ENCODE measurements around the gene ARL6IP1.
"Not testable (repeated sequence)": the region's sequence is repeated elsewhere in the genome, so short reads cannot be mapped to it uniquely, and the experiment has no call there.

The ARL6IP1 gene

DNA sequence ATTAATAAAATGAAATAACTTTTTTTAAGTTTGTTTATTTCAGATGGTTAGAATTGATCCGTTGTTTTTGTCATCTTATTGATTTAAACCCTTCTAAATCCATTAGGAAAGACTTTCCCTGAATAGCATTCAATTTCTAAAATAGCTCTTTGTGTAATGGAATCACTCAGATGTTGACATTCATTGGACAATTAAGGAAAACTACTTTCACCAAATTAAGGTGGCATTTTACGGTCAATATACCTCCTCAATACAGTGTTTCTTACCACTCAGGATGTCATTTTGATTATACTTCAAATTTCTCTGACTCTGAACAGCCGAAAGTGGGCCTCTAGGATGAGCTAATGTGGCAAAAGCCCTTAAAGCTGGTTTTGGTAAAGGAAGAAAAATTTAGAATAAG, 1.8 kb downstream of the ARL6IP1 start:
- DNase-seq (ENCODE audit: low spot score), result no peak

DNA sequence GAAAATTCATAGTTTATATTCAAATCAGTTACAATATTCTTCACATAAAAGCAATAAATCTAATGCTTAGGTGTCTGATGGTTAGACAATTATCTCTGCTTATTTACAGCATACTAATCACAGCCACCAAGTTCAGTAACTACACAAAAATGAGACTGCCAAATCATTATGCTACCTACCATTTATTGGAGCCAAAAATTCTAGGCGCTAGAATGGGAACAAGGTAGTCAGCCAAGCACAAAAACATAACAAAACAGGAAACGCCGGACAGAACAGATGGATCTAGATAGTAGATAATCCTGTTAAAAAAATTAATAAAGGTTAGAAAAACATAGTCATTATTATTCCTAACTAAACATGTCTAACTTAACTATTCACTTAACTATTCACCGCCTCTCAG, 3.6 kb downstream of the ARL6IP1 start:
- no peak for DNase-seq (ENCODE audit: low spot score)

DNA sequence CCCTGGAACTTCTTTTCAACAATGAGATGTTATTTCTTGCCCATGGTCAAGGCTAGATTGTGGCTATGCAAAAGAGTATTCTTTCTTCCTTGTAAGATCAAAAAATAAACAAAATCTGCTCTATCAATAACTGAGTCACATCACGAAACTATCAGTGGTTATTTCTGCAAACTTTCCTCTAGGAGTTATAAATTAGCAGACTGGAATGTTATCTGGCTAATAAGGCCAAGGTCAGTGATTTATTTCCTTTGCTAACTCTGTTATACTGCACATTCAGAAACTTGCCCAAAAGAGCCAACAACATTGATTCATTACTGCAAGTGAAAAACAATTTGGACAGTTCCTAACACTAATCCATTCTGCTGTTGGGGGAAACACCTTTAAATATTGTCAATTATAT, 5.0 kb downstream of the ARL6IP1 start:
- no peak for DNase-seq (ENCODE audit: low spot score)

DNA sequence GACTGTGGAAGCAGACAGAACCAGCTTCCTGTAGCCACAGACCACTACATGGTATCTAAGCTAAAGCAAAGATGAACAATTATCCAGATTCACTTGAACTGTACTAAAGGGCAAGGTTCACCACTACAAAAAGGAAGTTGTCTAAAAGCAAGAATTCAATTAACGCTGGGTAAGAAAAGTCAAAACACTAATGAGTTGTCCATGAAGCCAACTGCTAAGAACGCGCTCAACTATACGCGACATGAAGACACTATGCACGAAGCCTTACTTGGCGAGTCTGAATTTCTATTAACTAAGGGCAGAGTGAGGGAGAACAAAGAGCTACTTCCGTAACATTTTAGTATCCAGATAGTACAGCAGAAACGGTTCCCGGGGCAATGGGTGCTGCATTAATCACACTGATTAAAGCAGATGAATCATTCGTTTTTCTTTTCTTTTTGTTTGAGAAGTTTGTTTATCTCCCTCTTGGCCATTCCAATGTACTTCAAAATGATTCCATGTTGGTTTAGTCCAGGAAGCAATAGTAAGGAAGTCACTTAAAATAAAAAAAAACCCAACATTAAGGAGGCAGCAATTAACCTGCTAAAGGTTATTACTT, 8.4 kb downstream of the ARL6IP1 start:
- no peak for DNase-seq (ENCODE audit: low spot score)

DNA sequence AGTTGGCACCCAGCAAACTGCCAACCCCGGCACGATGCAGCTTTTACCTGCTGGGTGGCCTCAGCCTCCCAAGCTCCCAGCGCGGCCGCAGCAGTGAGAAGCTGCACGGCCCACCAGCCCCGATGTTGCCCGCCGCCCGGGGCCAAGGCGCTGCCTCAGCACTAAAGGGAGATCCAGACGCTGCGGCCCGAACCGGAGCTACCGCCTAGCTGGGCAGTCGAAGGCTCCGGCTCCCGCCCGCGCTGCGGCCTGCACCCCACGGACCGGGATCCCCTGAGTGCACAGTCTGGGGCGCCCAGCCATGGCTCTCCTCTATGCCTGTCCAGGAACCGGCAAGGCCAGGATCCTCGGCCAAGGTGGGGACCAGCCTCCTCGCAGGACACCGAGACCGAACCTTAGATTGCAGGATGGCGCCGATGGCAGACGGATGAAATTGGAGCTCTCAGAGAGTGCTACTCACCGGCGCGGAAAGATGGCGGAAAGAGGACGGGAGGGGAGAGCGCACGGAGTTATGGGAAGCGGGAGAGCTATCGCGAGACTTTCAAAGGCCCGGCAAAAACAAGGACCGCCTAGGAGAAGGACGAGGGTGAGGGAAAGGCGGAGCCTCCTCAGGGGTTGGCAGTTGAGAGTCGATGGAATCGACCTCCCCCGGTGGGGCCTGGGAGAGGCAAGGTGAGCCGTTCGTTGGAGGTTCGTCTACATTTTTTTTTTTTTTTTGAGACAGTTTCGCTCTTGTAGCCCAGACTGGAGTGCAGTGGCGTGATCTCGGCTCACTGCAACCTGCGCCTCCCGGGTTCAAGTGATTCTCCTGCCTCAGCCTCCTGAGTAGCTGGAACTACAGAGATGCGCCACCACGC, 11.3 kb downstream of the ARL6IP1 start, which contains the start of gene RPS15A:
TSS of gene RPS15A (minus strand) at position 485 of the 857 bp plus-strand sequence. CDS start 1,221 bp downstream, outside the sequence.
- peak; percentile 97 for DNase-seq (ENCODE audit: low spot score)

DNA sequence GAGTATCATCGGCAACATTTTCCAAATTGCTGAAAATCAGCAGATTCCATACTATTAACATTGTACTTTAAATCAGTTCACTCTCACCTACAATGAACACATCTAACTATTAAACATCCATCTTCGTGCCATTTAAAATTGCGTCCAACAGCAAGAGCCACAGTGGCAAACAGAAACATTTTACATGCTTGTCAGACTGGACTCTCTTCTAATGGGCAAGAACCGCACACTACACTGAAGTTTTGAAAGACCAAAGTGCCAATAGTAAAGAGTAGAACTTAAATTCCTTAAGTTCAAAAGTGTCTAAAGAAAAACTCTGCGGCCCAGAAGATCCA, 11.9 kb downstream of the ARL6IP1 start:
- no peak for DNase-seq (ENCODE audit: low spot score)

DNA sequence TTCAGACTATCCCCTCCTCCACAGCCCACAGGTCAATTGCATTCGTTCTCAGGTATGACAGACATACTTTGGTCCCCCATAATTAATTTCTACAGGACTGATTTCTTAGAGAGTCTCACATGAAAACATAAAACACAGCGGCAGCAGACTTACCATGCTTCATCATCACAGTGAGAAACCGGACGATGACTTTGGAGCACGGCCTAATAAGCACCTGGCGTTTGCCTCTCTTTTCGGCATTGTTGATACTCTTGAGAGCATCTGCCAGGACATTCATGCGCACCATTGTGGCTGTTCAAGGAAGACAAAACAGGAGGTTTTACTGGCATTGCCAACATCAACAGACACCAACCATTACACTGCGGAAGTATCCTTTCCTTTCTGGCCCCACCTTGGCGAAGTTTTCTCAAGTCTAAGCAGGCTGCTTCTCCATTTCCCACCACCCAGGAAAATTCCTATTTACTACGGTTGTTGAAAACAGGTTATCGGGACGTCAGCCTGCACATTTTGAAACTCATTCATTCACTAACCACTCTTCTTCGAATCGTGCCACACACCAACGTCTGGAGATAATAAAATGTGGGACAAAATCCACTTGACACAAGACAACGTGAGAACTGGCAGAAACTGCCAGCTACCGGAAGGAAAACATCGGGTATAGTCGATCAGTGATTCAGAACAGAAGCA, 12.4 kb downstream of the ARL6IP1 start:
- DNase-seq (ENCODE audit: low spot score), result no peak

DNA sequence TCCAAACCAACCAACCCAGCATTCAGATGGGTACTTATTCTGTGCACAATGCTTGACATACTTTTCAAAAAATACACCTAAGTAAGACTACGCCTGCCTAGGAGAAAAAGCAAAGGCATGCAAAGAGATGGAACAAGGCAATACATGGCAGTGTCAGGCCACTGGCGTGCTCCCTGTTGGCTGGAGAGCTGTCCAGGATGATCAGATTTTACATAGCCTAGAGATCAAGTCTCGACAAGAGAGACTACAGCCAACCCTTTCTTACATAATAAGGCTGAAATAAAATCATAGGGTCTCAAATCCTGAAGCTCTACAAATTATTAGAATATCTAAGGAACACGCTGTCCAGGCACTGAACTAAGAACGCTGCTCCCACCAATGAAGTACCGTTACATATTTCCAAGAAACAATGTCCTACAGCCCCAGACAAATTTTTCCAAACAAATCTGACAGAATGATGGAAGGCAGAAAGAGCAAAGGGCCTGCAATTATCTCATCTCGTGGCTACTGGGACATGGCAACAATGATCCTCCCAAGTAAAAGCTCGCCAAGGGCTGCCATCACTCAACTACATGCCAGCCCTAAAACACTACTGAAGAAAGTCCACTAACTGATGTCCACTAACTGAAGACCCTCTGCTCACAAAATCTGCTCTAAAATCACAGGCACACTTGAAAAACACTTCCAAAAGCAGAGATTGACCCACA, 16.3 kb downstream of the ARL6IP1 start:
- no peak for DNase-seq (ENCODE audit: low spot score)

DNA sequence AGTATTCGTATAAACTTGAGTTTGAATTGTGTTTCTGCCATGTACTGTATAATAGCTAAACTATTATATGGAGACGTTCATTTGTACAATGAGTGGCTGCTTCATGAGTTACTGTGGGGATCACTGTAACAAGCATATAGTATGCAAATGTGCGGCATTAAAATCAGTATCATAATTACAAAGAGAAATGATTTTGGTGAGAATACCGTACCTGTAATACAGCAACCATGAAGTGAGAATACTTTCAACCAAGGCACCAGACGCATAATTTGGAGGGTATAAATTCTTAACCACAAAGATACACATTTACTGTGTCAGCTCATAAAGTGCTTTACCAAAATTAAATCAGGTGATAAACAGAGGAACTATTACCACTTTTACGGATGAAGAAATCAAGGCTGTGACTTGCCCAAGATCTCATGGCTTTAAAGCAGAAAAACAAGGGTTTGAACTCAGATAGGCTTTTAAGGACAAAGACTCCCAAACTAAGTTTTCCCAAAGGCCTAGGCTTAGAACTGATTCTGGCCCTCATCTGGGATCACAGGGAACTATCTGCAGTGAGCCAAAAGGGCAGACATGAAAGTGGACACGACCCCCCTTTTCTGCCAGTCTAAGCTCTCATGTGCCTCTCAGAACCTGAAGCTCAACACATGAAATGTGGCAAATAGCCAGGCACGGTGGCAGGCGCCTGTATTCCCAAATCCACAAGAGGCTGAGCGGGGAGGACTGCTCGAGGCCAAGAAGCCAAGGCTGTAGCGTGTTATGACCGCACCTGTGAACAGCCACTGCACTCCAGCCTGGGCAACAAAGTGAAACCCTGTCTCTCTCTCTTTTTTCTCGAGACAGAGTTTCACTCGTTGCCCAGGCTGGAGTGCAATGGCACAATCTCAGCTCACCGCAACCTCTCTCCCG, 17.7 kb downstream of the ARL6IP1 start:
- DNase-seq (ENCODE audit: low spot score), result no peak

DNA sequence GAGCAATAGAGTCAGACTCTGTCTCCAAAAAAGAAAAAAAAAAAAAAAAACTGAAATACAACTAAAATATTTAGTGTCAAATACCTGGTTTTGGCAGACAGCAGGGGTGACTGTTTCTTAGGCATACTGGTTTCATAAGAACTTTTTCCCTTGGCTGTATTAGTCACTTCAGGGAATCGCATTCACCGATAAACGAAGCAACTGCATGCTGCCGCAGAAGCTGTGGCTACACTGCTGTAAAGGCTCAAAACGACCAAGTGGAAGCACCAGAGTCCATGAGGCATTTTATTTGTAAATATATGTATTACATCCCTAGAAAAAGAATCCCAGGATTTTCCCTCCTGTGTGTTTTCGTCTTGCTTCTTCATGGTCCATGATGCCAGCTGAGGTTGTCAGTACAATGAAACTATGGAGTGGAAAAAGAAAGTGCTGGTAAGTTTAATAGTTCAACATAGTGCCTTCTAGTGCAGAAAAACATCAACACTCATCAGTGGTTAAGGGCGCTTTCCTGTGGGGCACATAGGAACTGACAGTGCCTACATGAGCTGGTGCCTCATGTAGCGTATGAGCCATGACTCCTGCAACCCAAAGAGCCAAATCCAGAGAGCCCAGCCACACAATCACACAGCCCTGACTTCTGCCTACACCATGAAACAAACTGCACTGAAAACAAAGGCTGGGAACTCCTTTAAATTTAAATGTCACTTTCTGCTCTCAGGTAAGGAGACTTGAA, 18.5 kb downstream of the ARL6IP1 start:
- DNase-seq (ENCODE audit: low spot score), result no peak

DNA sequence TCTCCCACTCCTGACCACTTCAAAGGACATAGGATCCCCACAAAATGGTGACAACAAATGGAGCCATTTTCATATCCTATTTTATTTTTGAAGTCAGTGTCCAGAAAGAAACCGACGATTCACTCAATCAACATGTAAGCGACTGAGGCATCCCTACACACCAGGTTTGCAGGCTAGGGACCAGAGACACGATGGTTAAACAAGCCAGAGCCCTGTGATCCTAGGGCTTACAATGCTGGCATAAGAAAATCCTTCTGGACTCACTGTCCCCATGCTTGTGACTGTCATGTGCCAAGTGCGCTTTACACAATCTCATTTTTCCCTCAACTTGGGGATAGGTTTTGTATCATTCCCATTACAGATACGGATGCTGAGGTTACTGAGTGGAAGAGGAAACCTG, 20.1 kb downstream of the ARL6IP1 start:
- not testable (repeated sequence) for DNase-seq (ENCODE audit: low spot score)

DNA sequence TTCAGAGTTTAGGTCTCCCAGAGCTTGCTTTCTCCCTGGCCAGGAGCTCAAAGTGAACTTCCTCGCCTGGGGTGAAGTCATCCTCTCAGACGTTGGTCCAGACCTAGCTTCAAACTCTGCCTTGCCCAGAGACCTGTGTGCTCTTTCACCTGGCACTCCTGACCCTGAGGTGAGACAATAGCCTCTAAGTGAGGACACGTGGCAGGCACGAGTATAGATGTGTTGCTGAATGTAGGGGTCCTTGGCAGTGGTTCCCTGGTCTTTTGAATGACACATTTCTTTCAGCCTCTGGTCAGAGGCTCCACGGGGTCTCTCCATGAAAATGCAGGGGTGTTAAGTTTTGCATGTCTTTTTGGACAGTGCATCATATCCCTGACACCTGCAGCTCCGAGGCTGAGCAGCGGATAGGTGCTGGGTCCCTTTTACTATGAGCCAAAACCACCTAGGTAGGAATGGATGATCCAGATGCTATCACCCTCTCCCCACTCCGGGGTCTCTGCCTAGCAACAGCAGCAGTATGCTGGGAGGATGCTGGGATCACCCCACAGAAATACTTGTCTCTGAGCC, 20.8 kb downstream of the ARL6IP1 start:
- DNase-seq (ENCODE audit: low spot score), result not testable (repeated sequence)

DNA sequence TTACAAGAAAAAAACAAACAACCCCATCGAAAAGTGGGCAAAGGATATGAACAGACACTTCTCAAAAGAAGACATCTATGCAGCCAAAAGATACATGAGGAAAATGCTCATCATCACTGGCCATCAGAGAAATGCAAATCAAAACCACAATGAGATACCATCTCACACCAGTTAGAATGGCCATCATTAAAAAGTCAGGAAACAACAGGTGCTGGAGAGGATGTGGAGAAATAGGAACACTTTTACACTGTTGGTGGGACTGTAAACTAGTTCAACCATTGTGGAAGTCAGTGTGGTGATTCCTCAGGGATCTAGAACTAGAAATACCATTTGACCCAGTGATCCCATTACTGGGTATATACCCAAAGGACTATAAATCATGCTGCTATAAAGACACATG, 23.7 kb downstream of the ARL6IP1 start:
- not testable (repeated sequence) for DNase-seq (ENCODE audit: low spot score)

DNA sequence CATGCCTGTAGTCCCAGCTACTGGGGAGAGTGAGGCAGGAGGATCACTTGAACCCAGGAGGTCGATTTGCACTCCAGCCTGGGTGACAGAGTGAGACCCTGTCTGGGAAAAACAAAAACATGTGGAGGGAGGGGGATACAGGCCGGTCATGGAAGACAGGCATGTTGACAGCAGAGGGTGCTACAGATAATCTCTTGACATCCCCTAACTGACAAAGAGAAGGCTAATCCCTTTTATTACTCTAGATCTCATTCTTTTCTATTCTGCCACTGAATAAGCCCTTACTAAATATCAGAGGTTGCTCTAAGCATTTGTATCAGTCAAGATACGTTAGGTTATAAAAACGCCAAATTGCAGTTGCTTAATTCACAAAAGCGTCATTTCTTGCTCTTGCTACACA, 25.0 kb downstream of the ARL6IP1 start:
- not testable (repeated sequence) for DNase-seq (ENCODE audit: low spot score)

DNA sequence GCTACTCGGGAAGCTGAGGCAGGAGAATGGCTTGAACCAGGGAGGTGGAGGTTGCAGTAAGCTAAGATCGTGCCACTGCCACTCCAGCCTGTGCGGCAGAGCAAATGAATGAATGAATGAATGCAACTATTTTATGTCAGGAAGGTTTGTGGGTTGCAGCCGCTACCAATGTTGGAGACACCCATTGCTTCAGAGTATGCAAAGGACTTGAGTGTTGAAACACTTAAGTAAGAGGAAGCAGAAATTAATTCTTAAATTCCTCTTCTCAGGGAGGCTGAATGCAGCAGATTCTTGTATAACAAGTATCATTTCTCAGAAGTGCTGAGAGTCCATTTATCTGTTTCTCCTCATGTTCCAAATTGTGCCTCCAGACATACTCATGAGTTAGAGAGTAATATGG, 26.7 kb downstream of the ARL6IP1 start:
- not testable (repeated sequence) for DNase-seq (ENCODE audit: low spot score)

DNA sequence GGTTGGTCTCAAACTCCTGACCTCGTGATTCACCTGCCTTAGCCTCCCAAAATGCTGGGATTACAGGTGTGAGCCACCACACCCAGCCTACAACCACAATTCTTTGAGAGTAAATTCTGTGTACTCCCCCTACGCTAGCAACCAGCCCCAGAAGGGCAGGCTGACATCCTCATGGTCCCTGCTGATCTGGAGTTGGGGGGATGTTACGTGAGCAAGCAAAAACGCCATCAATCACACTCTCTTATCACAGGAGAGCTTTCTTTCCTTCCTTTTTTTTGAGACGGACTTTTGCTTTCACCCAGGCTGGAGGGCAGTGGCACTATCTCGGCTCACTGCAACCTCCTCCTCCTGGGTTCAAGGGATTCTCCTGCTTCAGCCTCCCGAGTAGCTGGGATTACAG, 29.2 kb downstream of the ARL6IP1 start:
- not testable (repeated sequence) for DNase-seq (ENCODE audit: low spot score)

DNA sequence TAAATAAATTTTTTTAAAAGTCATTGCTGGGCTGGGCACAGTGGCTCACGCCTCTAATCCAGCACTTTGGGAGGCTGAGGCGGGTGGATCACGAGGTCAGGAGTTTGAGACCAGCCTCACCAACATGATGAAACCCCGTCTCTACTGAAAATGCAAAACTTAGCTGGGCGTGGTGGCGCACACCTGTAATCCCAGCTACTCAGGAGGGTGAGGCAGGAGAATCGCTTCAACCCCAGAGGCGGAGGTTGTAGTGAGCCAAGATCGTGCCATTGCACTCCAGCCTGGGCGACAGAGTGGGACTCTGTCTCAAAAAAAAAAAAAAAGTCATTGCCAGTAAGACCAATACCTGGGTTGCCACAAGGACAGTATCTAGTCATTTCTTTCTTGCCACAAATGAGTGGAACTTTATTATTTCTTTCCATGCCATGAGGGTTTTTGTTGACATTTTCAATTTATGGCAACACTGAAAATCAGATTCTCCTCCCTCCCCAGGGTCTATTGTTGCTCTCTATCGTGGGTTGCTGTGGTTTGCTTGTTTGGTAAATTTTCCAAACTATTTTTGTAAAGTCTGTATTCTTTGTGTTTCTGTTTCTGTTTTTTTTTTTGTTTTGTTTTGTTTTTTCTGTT, 30.9 kb downstream of the ARL6IP1 start:
- DNase-seq (ENCODE audit: low spot score), result not testable (repeated sequence)

DNA sequence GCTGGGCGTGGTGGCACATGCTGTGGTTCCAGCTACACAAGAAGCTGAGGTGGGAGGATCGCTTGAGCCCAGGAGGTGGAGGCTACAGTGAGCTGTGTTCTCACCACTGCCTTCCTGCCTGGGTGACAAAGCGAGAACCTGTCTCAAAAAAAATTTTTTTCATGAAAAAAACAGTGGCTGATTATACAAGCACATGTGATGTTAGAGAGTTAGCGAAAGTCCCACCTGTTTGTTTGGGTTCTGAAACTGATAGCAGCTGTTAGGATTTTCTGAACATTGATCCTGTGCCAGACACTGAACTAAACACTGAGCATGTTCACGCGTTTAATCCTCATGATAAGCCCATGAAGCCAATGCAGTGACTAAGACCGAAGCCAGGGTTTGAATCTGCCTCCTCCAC, 34.1 kb downstream of the ARL6IP1 start:
- peak; percentile 24 for DNase-seq (ENCODE audit: low spot score)

DNA sequence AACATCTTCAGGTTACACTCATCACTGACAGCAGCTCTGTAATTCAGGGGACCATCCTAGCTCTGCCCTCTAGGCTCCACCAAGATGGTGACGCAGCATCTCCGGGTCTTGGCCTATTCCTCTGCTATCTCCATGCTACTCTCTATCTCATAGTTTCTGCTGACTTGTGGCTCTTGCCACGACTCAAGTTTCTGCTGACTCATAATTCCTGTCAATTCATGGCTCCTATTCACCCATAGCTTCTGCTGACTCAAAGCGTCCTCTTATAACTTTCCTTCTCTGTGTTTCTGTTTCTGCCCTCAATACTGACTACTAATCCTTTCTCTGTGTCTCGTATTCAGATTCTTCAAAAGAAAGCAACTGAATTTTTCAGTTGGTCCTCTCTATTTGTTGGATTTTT, 38.6 kb downstream of the ARL6IP1 start:
- DNase-seq (ENCODE audit: low spot score), result not testable (repeated sequence)

All from hematopoietic multipotent progenitor cell treated with erythropoietin and hydrocortisone succinate and interleukin-3 and kit ligand, for 17 days (in vitro differentiated cells).